LNCaP clone FGC (cell line): ENCODE results near the gene ATP8A2.

Experiments
- DNase-seq: peaks from one replicate; pipeline ENCODE4 v3.0.0-alpha.2; 2011; ENCODE audit warnings: low read depth
- H3K4me3 ChIP-seq: 2 replicates; pipeline ENCODE4 v1.5.1; 2011; ENCODE audit warnings: mild to moderate bottlenecking, low read depth, low read length, control low read depth
- CTCF ChIP-seq: IDR thresholded peaks from 2 replicates; pipeline ENCODE4 v1.5.1; 2012; ENCODE audit warnings: mild to moderate bottlenecking; ENCODE audit not compliant: control insufficient read depth, insufficient read depth; ENCODE audit errors: extremely low read depth

The ATP8A2 gene

DNA sequence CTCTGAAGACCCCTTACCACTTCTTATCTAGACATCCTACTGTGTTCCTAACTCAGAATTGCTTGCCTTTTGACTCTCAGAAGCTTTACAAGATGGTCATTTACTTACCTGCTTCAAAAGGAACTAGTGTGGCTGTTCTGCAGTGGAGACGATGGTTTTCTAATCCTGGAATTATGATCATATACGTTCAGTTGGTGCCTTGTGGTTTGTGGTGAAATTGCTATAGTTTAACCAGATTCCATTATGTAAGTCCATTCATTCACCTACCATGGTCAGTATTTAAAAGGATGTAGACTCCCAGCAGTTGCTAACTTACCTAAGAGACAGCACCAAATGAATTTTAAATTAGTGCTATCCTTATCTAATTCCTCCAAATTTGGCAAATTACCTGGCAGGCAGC lies 469.2 kb downstream of the ATP8A2 start:
- no peak overlapping the region for H3K4me3 ChIP-seq
- TF ChIP-seq CTCF = no peak
- no peak for DNase-seq

DNA sequence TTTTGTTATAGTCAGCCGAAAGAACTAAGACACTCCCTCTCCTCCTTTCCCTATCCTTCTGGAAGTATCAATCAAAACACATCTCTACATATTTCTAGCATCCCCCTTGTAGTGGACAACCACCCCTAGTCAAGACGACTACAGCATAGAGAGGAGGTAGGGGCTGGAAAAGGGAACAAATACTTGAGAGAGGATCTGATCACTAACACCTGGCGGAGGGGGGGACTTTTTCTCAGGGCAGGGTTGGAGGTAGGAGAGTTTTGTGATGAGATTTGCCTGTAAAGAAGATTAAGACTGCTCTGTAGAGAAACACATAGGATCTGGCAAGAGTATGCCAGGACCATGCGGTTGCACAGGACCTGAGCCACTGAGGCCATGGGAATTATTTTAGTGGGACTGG lies 471.9 kb downstream of the ATP8A2 start:
- H3K4me3 ChIP-seq = no peak overlapping the region
- DNase-seq = no peak
- no peak for TF ChIP-seq CTCF

GRCh38 chr13:25844559-25845434 lies 473.0 kb downstream of the ATP8A2 start:
- no peak overlapping the region for H3K4me3 ChIP-seq
- no peak for DNase-seq
- TF ChIP-seq CTCF = no peak

DNA sequence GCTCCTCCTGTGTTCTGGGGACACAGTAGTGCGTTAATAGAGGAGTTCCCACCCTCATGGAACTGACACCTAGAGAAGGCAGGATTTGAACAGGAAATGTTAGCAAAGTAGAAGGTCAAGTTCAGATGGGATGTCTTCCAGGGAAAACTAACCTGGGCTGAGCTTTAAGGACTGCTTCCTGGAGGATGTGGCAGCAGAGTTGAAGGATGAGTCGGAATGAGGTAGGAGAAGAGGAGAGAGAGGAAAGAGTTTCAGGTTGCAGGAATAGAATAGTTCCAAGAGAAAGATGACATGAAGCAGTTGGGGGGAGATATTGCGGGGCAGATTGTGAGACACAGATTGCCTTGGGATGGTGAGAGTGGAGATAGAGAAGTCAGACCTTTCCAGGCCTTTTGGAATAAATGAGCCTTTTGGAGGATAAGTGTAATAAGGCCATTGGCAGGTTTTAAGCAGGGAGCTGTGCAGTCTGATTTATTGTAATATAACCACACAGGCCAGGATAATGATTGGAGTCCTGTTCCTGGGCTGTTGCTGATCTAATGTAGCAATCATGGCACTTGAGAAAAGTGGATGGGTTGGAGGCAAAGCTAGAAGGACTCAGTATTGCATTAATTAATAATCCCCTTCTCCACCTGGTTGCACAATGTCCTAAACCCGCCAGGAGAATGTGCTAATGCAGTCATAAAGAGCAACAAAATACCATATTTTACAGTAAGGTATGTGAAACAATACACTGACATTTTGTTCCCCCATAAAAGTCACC lies 474.6 kb downstream of the ATP8A2 start:
- DNase-seq = no peak
- no peak overlapping the region for H3K4me3 ChIP-seq
- TF ChIP-seq CTCF = no peak

DNA sequence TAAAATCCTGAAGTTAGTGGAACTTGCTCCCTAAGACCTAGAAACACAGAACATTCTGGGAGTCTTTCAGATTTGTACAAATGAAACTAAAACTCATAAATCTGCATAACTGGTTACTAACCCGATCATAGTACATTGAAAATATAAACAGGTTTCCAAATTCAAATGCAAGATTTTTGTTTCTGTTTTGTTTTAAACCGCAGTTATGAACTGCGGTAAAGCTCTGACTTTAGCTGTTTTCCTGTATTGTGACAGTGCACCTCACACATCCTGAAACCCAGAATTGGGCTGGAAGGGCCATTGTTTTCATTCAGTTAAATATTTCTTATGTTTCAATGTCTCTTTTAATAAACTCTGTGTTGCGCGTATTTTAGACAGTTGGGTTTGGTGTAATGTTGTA lies 475.4 kb downstream of the ATP8A2 start:
- no peak for TF ChIP-seq CTCF
- H3K4me3 ChIP-seq = no peak overlapping the region
- no peak for DNase-seq

- no peak overlapping the region for H3K4me3 ChIP-seq
- no peak for DNase-seq
- TF ChIP-seq CTCF = no peak
Observed at GRCh38 chr13:25847635-25848626, 476.2 kb downstream of the ATP8A2 start.
